PC-3 (cell line): ENCODE data around the gene GAGE12J.

ENCODE experiments used
- EZH2 ChIP-seq: fragments of 300-600 bp; sonication (generic); IDR thresholded peaks from one replicate; pipeline ENCODE4 v1.6.1; 2017; ENCODE audit warnings: antibody characterized with exemption, mild to moderate bottlenecking, low read length; ENCODE audit not compliant: unreplicated experiment
- EZH2phosphoT487 ChIP-seq: fragments of 300-600 bp; sonication (generic); IDR thresholded peaks from 2 replicates; pipeline ENCODE4 v1.6.1; 2018; ENCODE audit warnings: mild to moderate bottlenecking, antibody characterized with exemption, low read length, borderline replicate concordance
- TF ChIP-seq, protein P1 (sequence below): fragments of 300-600 bp; sonication (generic); conservative IDR thresholded peaks from 2 replicates; pipeline ENCODE4 v1.5.1; 2017; ENCODE audit warnings: antibody characterized with exemption, low read depth, mild to moderate bottlenecking, low read length

DNA sequence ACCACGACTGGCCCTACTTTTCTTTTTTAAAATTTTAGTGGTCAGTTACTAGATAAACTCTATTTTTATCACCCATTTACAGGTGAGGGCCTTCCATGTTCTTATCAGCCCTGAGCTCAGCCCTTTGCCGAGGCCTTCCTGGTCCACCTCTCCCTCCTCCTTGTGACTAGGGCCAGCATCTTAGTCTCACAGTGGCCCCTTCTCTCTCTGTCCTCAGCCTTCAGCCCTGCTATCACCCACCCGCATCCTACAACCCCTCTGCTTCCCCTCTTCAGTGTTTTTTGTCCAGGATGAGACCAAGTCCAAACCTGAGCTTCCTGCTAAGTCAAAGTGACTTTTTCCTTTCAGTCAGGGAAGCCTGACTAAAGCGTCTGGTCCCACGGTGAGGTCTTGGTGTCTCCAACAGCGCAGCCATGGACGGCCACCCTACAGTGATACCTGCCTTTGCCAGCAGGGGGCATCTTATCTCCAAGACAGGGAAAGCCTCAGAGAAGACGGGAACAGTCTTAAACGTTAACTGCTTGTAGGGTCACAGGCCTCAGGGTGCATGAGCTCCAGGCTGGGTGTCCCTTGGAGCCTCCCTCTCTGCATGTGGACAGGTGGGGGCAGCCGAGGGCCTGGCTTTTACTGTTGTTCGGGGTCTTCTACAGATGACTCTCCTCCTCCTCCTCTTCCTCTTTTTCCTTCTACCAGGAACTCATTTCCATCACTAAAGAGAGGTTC lies 30.1 kb upstream of the GAGE12J start:
- TF ChIP-seq, protein P1, sequence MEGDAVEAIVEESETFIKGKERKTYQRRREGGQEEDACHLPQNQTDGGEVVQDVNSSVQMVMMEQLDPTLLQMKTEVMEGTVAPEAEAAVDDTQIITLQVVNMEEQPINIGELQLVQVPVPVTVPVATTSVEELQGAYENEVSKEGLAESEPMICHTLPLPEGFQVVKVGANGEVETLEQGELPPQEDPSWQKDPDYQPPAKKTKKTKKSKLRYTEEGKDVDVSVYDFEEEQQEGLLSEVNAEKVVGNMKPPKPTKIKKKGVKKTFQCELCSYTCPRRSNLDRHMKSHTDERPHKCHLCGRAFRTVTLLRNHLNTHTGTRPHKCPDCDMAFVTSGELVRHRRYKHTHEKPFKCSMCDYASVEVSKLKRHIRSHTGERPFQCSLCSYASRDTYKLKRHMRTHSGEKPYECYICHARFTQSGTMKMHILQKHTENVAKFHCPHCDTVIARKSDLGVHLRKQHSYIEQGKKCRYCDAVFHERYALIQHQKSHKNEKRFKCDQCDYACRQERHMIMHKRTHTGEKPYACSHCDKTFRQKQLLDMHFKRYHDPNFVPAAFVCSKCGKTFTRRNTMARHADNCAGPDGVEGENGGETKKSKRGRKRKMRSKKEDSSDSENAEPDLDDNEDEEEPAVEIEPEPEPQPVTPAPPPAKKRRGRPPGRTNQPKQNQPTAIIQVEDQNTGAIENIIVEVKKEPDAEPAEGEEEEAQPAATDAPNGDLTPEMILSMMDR, result peak; percentile 70
- TF ChIP-seq EZH2phosphoT487 (no peak), EZH2 (no peak)
